Stimulated activated CD4-positive, alpha-beta T cell treated with anti-CD3 and anti-CD28 coated beads, Interleukin-1b, Interleukin-23, amount 100 ng/mL, for 48 hours (primary cell): ENCODE data around the gene CASKIN2.
"Not testable (repeated sequence)": the region's sequence is repeated elsewhere in the genome, so short reads cannot be mapped to it uniquely, and the experiment has no call there.

Source experiments
- DNase-seq: peaks from one replicate; pipeline ENCODE4 v3.0.0-alpha.2; 2020

The CASKIN2 gene

GRCh38 chr17:75460295-75460694, 55.0 kb downstream of the CASKIN2 start:
- no peak for DNase-seq

- no peak for DNase-seq
Measured at GRCh38 chr17:75459590-75460267, 55.6 kb downstream of the CASKIN2 start.

GRCh38 chr17:75459246-75459589, 56.1 kb downstream of the CASKIN2 start:
- no peak for DNase-seq

GRCh38 chr17:75457047-75457654, 58.2 kb downstream of the CASKIN2 start:
- DNase-seq, result no peak

- DNase-seq, result peak; percentile 93
Measured at GRCh38 chr17:75456417-75457046, 58.8 kb downstream of the CASKIN2 start, which contains the start of gene TMEM94. TMEM94 (plus strand) TSS chr17:75456635; CDS start chr17:75471906, 15,271 bp downstream.

GRCh38 chr17:75456039-75456416, 59.3 kb downstream of the CASKIN2 start:
- no peak for DNase-seq

GRCh38 chr17:75454672-75455071, 60.7 kb downstream of the CASKIN2 start:
- DNase-seq, result not testable (repeated sequence)

GRCh38 chr17:75454193-75454592, 61.1 kb downstream of the CASKIN2 start:
- no peak for DNase-seq

- DNase-seq, result no peak
Measured at GRCh38 chr17:75450270-75450669, 65.1 kb downstream of the CASKIN2 start.
